ENCODE results near the gene TPD52L1. TPM values are rescaled to one million over a fixed set of nuclear protein-coding genes. Genes with fewer than 3 reads are reported as not detected.

TPD52L1 gene
- total and polyA plus RNA-seq, 2 of the 4 experiments (the other 2 are of a cell fraction): 10.2 to 13.5 TPM

DNA sequence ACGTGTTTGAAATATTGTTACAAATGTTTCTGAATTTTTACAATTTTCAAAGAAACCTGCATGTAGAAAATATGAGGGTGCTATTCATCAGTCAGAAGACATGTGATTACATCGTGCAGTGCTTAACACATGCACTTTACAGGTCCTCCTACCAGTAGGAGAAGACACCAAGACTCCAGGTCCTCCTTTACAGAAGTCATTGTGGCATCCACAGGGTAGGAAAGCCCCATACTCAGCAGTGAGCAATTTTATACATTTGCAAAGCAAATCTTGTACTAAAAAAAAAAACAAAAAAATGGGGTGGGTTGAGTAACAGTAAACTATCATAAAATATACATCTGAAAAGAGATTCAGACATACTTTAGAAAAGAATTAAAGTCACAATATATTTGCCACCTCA is 14.0 kb downstream of the TPD52L1 start:
- BruUV-seq (replicated peaks): no TSS peak
- POLR2A ChIA-PET (ENCODE audit: unreplicated experiment): no interaction called here
- 67% methylated on average over 1 of the region's 2 CpGs; no CpG with 5 or more reads in 1 of the 2 experiments for WGBS, 2 experiments (ENCODE audit: extremely low coverage in 2 of 2, insufficient read length in 1 of 2)
- Histone ChIP-seq H3K9me3 (ENCODE audit: control insufficient read depth, insufficient read depth, low read length) (no peaks in the 10 kb centered on the region), H4K91ac (ENCODE audit: insufficient read depth, low read depth, low read length) (no peak overlapping the region), H3K4me1 (ENCODE audit: control insufficient read depth, insufficient read depth, low read length) (peaks cover 5% of the 10 kb centered on the region), H4K8ac (ENCODE audit: low read depth in 2 of 2, low read length in 2 of 2) (no peak overlapping the region), H2AK5ac (ENCODE audit: low read depth, low read length) (no peak overlapping the region), H3K27me3 (ENCODE audit: control insufficient read depth, insufficient read depth, low read length) (no peaks in the 10 kb centered on the region), H2AFZ (replicated peaks; ENCODE audit: low read length, poor library complexity) (no peak overlapping the region), H3K18ac (ENCODE audit: low read depth, low read length) (no peak overlapping the region), H3K9ac (ENCODE audit: low read depth, low read length) (no peak overlapping the region), H3K9me1 (ENCODE audit: insufficient read depth, low read length) (0 out of 2 replicates have a peak, but pooled peaks cover 3% of the 10 kb centered on the region), H2BK15ac (ENCODE audit: low read depth, low read length) (no peak overlapping the region), H2BK5ac (ENCODE audit: low read depth, low read length, poor library complexity, severe bottlenecking) (no peak overlapping the region), H2AK9ac (replicated peaks; ENCODE audit: low read depth, low read length, poor library complexity) (no peak overlapping the region), H3K4me2 (ENCODE audit: low read depth, low read length) (no peak overlapping the region), H3K4ac (ENCODE audit: low read depth, low read length) (no peak overlapping the region), H4K5ac (ENCODE audit: low read depth, low read length) (no peak overlapping the region), H3K36me3 (ENCODE audit: control insufficient read depth, insufficient read depth, low read length) (no peaks in the 10 kb centered on the region), H3K14ac (replicated peaks; ENCODE audit: low read depth, low read length) (no peak overlapping the region), H2BK120ac (ENCODE audit: low read depth, low read length) (no peak overlapping the region), H4K20me1 (ENCODE audit: insufficient read depth, low read length) (no peaks in the 10 kb centered on the region), H3K4me3 (ENCODE audit: insufficient read depth, low read depth, low read length) (no peak overlapping the region), H3K23ac (ENCODE audit: low read depth, low read length) (no peak overlapping the region), H3K56ac (ENCODE audit: extremely low read depth, insufficient read depth, low read length) (no peak overlapping the region), H3K27ac (ENCODE audit: insufficient read depth, low read length) (no peak overlapping the region), H2BK20ac (ENCODE audit: low read depth, low read length) (no peak overlapping the region), H3K79me1 (ENCODE audit: low read depth in 1 of 2, low read length in 2 of 2) (no peaks in the 10 kb centered on the region)
- DNase-seq: no peak
- ATAC-seq (ENCODE audit: low read depth): no peak
- in situ Hi-C loops (cut with MboI; ENCODE audit: low sequenced_read_pairs) (loop anchor here (25.0 kb wide), 1 partner anchor 595 kb away; no protein-coding TSS in a partner anchor), dilution Hi-C loops (cut with HindIII; ENCODE audit: low sequenced_read_pairs, unreplicated experiment) (no loop called here), intact Hi-C loops (cut with micrococcal nuclease) (no loop called here)
- CTCF ChIA-PET: no interaction called here
- TF ChIP-seq ELK1 (IDR thresholded peaks at IDR 0.05; ENCODE audit: borderline replicate concordance, low read depth, low read length) (no peak), NFE2L2 (IDR thresholded peaks at IDR 0.05; ENCODE audit: low read depth, low read length) (no peak), BHLHE40 (IDR thresholded peaks at IDR 0.05; ENCODE audit: low read depth, low read length) (no peak), FOS (IDR thresholded peaks at IDR 0.05; ENCODE audit: low read depth, low read length) (no peak), MXI1 (IDR thresholded peaks at IDR 0.05; ENCODE audit: borderline replicate concordance, low read depth, low read length) (no peak), MAZ (IDR thresholded peaks at IDR 0.05; ENCODE audit: borderline replicate concordance, low read depth, low read length) (no peak), USF2 (IDR thresholded peaks at IDR 0.05; ENCODE audit: low read depth, low read length) (no peak), CEBPB (IDR thresholded peaks at IDR 0.05; ENCODE audit: low read depth, low read length) (no peak), POLR2A (IDR thresholded peaks at IDR 0.05; ENCODE audit: low read depth, low read length) (no peak), SMC3 (IDR thresholded peaks at IDR 0.05; ENCODE audit: low read depth, low read length) (no peak), MAFK (IDR thresholded peaks at IDR 0.05; ENCODE audit: low read depth, low read length) (no peak), CHD1 (IDR thresholded peaks at IDR 0.05; ENCODE audit: low read depth, low read length) (no peak), RFX5 (IDR thresholded peaks at IDR 0.05; ENCODE audit: low read depth, low read length) (no peak), RCOR1 (IDR thresholded peaks at IDR 0.05; ENCODE audit: insufficient replicate concordance, low read length) (no peak)

All from IMR-90 (cell line).